Uterus (tissue), 4 donors: ENCODE data around the gene OR10G8. TPM values are rescaled to one million over a fixed set of nuclear protein-coding genes. Genes with fewer than 3 reads are reported as not detected.

Source experiments
- DNase-seq, 2 donors: peaks; one replicate each; pipeline ENCODE4 v3.0.0-alpha.2; 2019 to 2020
- H3K27ac ChIP-seq, 2 donors: fragments of 200-600 bp; sonication (generic); 1 replicate in 1 of 2; 2 replicates in 1 of 2; pipeline ENCODE4 v1.5.1; 2016 to 2018
- H3K27me3 ChIP-seq, 2 donors: fragments of 200-600 bp; sonication (generic); one replicate each; pipeline ENCODE4 v1.5.1; 2018 to 2019; ENCODE audit warnings: control low read depth in 1 of 2
- H3K36me3 ChIP-seq, 2 donors: fragments of 200-600 bp; sonication (generic); one replicate each; pipeline ENCODE4 v1.5.1; 2019; ENCODE audit warnings: control low read depth in 1 of 2
- H3K4me1 ChIP-seq, 2 donors: fragments of 200-600 bp; sonication (generic); one replicate each; pipeline ENCODE4 v1.5.1; 2018 to 2019; ENCODE audit warnings: control low read depth in 1 of 2
- H3K4me3 ChIP-seq, 2 donors: fragments of 200-600 bp; sonication (generic); 1 replicate in 1 of 2; 2 replicates in 1 of 2; pipeline ENCODE4 v1.5.1; 2018 to 2019; ENCODE audit warnings: mild to moderate bottlenecking in 1 of 2
- H3K9me3 ChIP-seq, 2 donors: fragments of 200-600 bp; sonication (generic); one replicate each; pipeline ENCODE4 v1.5.1; 2019; ENCODE audit warnings: control low read depth in 1 of 2
- CTCF ChIP-seq, 4 experiments: fragments of 200-600 bp in 2 of 4; fragments of 450-650 bp in 2 of 4; sonication (generic) in 2 of 4; IDR thresholded peaks; one replicate each; pipeline ENCODE4 v1.5.1; 2016 to 2019; ENCODE audit warnings: antibody characterized with exemption in 4 of 4, mild to moderate bottlenecking in 2 of 4, moderate library complexity in 1 of 4
- POLR2A ChIP-seq, 2 donors: fragments of 450-650 bp; IDR thresholded peaks; one replicate each; pipeline ENCODE4 v1.6.1; 2016; ENCODE audit warnings: antibody characterized with exemption in 2 of 2, mild to moderate bottlenecking in 1 of 2, moderate library complexity in 1 of 2
- intact Hi-C: fragments of 100-400 bp; cut with DNase I; formaldehyde crosslinking; loops from one replicate; pipeline ENCODE4 v1.15.1; 2023; ENCODE audit warnings: low total_unique reads
- total RNA-seq, 4 donors: library from RNA; depleted of rRNA in 3 of 4; stranded (reverse); fragments of >200 nt in 3 of 4; gene quantifications; one replicate each; pipeline versions ENCODE4 v1.1.0 to v1.2.4, GENCODE V29; 2014 to 2023
- donor health status: DM: yes; HTN: yes; CAD: no.

OR10G8 gene
- total RNA-seq, 4 donors from 2014 or later: not detected

DNA sequence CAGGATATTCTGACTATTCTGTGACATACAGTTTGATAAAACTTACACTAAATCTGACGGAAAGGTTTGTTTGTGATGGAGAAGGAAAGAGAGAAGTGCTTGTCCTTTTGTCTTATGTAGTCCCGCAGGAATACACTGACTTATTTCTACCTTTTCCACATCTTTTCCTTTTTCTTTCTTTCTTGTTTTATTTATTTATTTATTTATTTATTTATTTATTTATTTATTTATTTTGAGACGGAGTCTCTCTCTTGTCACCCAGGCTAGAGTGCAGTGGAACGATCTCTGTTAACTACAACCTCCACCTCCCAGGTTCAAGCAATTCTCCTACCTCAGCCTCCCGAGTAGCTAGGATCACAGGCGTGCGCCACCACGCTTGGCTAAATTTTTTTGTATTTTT is 45.5 kb downstream of the OR10G8 start:
- H3K4me3 ChIP-seq: no peak overlapping the region
- H3K27me3 ChIP-seq: no peaks in the 10 kb centered on the region
- H3K36me3 ChIP-seq: no peaks in the 10 kb centered on the region
- TF ChIP-seq POLR2A (IDR thresholded peaks at IDR 0.05) (no peak), CTCF (IDR thresholded peaks at IDR 0.05) (no peak)
- no peak for DNase-seq
- H3K9me3 ChIP-seq: no peaks in the 10 kb centered on the region
- intact Hi-C loops: no loop called here
- H3K27ac ChIP-seq: no peak overlapping the region
- no peaks in the 10 kb centered on the region for H3K4me1 ChIP-seq

- no peaks in the 10 kb centered on the region for H3K9me3 ChIP-seq
- H3K4me3 ChIP-seq: no peak overlapping the region
- DNase-seq: no peak
- no peaks in the 10 kb centered on the region for H3K36me3 ChIP-seq
- TF ChIP-seq CTCF (IDR thresholded peaks at IDR 0.05) (no peak), POLR2A (IDR thresholded peaks at IDR 0.05) (no peak)
- no peak overlapping the region for H3K27ac ChIP-seq
- no peaks in the 10 kb centered on the region for H3K27me3 ChIP-seq
- intact Hi-C loops: no loop called here
- no peaks in the 10 kb centered on the region for H3K4me1 ChIP-seq
These were observed 48.0 kb downstream of the OR10G8 start for GRCh38 chr11:124074554-124074953.

GRCh38 chr11:124075492-124075840 is 48.9 kb downstream of the OR10G8 start:
- no peaks in the 10 kb centered on the region for H3K9me3 ChIP-seq
- DNase-seq: no peak
- TF ChIP-seq POLR2A (IDR thresholded peaks at IDR 0.05): no peak
- no peak for TF ChIP-seq CTCF (IDR thresholded peaks at IDR 0.05)
- no peak overlapping the region for H3K4me3 ChIP-seq
- no peaks in the 10 kb centered on the region for H3K36me3 ChIP-seq
- H3K27ac ChIP-seq: no peak overlapping the region
- no peaks in the 10 kb centered on the region for H3K27me3 ChIP-seq
- no peaks in the 10 kb centered on the region for H3K4me1 ChIP-seq
- intact Hi-C loops: no loop called here

- DNase-seq: no peak
- H3K36me3 ChIP-seq: no peaks in the 10 kb centered on the region
- TF ChIP-seq POLR2A (IDR thresholded peaks at IDR 0.05) (no peak), CTCF (IDR thresholded peaks at IDR 0.05) (no peak)
- no peaks in the 10 kb centered on the region for H3K9me3 ChIP-seq
- H3K4me3 ChIP-seq: no peak overlapping the region
- H3K4me1 ChIP-seq: no peaks in the 10 kb centered on the region
- H3K27ac ChIP-seq: no peak overlapping the region
- intact Hi-C loops: no loop called here
- no peaks in the 10 kb centered on the region for H3K27me3 ChIP-seq
These were observed 49.4 kb downstream of the OR10G8 start for GRCh38 chr11:124075841-124076651.

DNA sequence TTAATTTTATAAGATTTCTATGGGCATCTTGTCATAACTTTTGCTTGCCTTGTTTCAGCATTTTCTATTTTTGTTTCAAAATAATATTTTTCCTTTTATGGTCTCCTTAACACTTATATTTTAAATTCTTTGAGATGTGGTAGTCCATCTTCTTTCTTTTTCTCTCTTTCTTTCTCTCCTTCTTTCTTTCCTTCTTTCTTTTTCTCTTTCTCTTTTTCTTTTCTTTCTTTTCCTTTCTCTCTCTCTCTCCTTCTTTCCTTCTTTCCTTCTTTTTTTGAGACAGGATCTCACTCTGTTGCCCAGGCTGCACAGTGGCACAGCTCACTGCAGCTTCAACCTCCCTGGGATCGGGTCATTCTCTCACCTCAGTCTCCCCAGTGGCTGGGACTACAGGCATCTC is 50.7 kb downstream of the OR10G8 start:
- TF ChIP-seq CTCF (IDR thresholded peaks at IDR 0.05) (no peak), POLR2A (IDR thresholded peaks at IDR 0.05) (no peak)
- no peaks in the 10 kb centered on the region for H3K9me3 ChIP-seq
- no peaks in the 10 kb centered on the region for H3K36me3 ChIP-seq
- no peak for DNase-seq
- no peak overlapping the region for H3K4me3 ChIP-seq
- no peak overlapping the region for H3K27ac ChIP-seq
- H3K4me1 ChIP-seq: no peaks in the 10 kb centered on the region
- H3K27me3 ChIP-seq: no peaks in the 10 kb centered on the region
- intact Hi-C loops: no loop called here
